SK-N-SH treated with all-trans-retinoic acid at 6 μM for 48 hours (cell line): Measurements from ENCODE around the gene SLC26A3.
A peak's percentile ranks its signal among the peaks of the same experiment; 100 is the strongest.

Source experiments
- ATAC-seq: fragments of 200-7000 bp; cut with Tn5 transposase; 3 replicates; pipeline ENCODE4 v1.9.1; 2020; ENCODE audit warnings: mild to moderate bottlenecking, moderate library complexity
- ARNTL ChIP-seq: fragments of 450-650 bp; formaldehyde crosslinking; IDR thresholded peaks from 2 replicates; pipeline ENCODE4 v1.5.0; 2020; ENCODE audit warnings: low read depth, mild to moderate bottlenecking, moderate library complexity, borderline replicate concordance
- CSDC2 ChIP-seq: fragments of 250-450 bp; sonication (Bioruptor Pico); IDR thresholded peaks from 2 replicates; pipeline ENCODE4 v1.5.0; 2020; ENCODE audit warnings: mild to moderate bottlenecking, moderate library complexity
- ESRRG ChIP-seq: fragments of 250-450 bp; sonication (Bioruptor Pico); IDR thresholded peaks from 2 replicates; pipeline ENCODE4 v1.6.1; 2021; ENCODE audit warnings: mild to moderate bottlenecking
- GLIS3 ChIP-seq: fragments of 250-450 bp; sonication (Bioruptor Pico); IDR thresholded peaks from 2 replicates; pipeline ENCODE4 v1.5.0; 2020; ENCODE audit warnings: mild to moderate bottlenecking, moderate library complexity
- ISL1 ChIP-seq: fragments of 250-450 bp; sonication (Bioruptor Pico); IDR thresholded peaks from 2 replicates; pipeline ENCODE4 v2.1.2; 2022; ENCODE audit warnings: mild to moderate bottlenecking, moderate library complexity
- OSR1 ChIP-seq: fragments of 250-450 bp; sonication (Bioruptor Pico); IDR thresholded peaks from 2 replicates; pipeline ENCODE4 v1.8.0; 2022; ENCODE audit warnings: moderate library complexity, mild to moderate bottlenecking, inconsistent platforms
- PPARA ChIP-seq: fragments of 250-450 bp; sonication (Bioruptor Pico); IDR thresholded peaks from 2 replicates; pipeline ENCODE4 v1.5.0; 2020; ENCODE audit warnings: mild to moderate bottlenecking, borderline replicate concordance
- RARB ChIP-seq: fragments of 250-450 bp; sonication (Bioruptor Pico); IDR thresholded peaks from 2 replicates; pipeline ENCODE4 v1.8.0; 2021; ENCODE audit warnings: mild to moderate bottlenecking, moderate library complexity
- SNAI2 ChIP-seq: fragments of 250-450 bp; sonication (Bioruptor Pico); IDR thresholded peaks from 2 replicates; pipeline ENCODE4 v1.5.0; 2020; ENCODE audit warnings: mild to moderate bottlenecking, moderate library complexity
- TCF4 ChIP-seq: fragments of 250-450 bp; sonication (Bioruptor Pico); IDR thresholded peaks from 2 replicates; pipeline ENCODE4 v1.8.0; 2021; ENCODE audit warnings: mild to moderate bottlenecking, moderate library complexity, borderline replicate concordance
- TOX ChIP-seq: fragments of 250-450 bp; sonication (Bioruptor Pico); IDR thresholded peaks from 2 replicates; pipeline ENCODE4 v1.8.0; 2021; ENCODE audit warnings: mild to moderate bottlenecking, moderate library complexity, borderline replicate concordance
- ZFP3 ChIP-seq: fragments of 250-450 bp; sonication (Bioruptor Pico); IDR thresholded peaks from 2 replicates; pipeline ENCODE4 v1.5.0; 2020; ENCODE audit warnings: mild to moderate bottlenecking, moderate library complexity
- ZNF565 ChIP-seq: fragments of 450-650 bp; formaldehyde crosslinking; conservative IDR thresholded peaks from 2 replicates; pipeline ENCODE4 v1.5.0; 2020; ENCODE audit warnings: low read depth, mild to moderate bottlenecking, moderate library complexity
- ZNF70 ChIP-seq: fragments of 450-650 bp; formaldehyde crosslinking; IDR thresholded peaks from 2 replicates; pipeline ENCODE4 v1.5.0; 2020; ENCODE audit warnings: mild to moderate bottlenecking, moderate library complexity
- ZNF8 ChIP-seq: fragments of 450-650 bp; formaldehyde crosslinking; IDR thresholded peaks from 2 replicates; pipeline ENCODE4 v1.5.0; 2020; ENCODE audit warnings: mild to moderate bottlenecking, moderate library complexity
- TF ChIP-seq, protein P1 (sequence below): fragments of 250-450 bp; sonication (Bioruptor Pico); IDR thresholded peaks from 2 replicates; pipeline ENCODE4 v1.5.0; 2020; ENCODE audit warnings: mild to moderate bottlenecking, moderate library complexity
- TF ChIP-seq, protein P2 (sequence below): fragments of 250-450 bp; sonication (Bioruptor Pico); IDR thresholded peaks from 2 replicates; pipeline ENCODE4 v1.5.1; 2020; ENCODE audit warnings: low read depth, mild to moderate bottlenecking, moderate library complexity
- TF ChIP-seq, protein P3 (sequence below): fragments of 250-450 bp; sonication (Bioruptor Pico); IDR thresholded peaks from 2 replicates; pipeline ENCODE4 v1.8.0; 2020; ENCODE audit warnings: mild to moderate bottlenecking, moderate library complexity, borderline replicate concordance
- TF ChIP-seq, protein P4 (sequence below): fragments of 250-450 bp; sonication (Bioruptor Pico); IDR thresholded peaks from 2 replicates; pipeline ENCODE4 v1.5.1; 2021; ENCODE audit warnings: mild to moderate bottlenecking, moderate library complexity
- TF ChIP-seq, protein P5 (sequence below): fragments of 250-450 bp; sonication (Bioruptor Pico); IDR thresholded peaks from 2 replicates; pipeline ENCODE4 v1.8.0; 2021; ENCODE audit warnings: low read depth, mild to moderate bottlenecking, moderate library complexity, borderline replicate concordance

Gene SLC26A3

DNA sequence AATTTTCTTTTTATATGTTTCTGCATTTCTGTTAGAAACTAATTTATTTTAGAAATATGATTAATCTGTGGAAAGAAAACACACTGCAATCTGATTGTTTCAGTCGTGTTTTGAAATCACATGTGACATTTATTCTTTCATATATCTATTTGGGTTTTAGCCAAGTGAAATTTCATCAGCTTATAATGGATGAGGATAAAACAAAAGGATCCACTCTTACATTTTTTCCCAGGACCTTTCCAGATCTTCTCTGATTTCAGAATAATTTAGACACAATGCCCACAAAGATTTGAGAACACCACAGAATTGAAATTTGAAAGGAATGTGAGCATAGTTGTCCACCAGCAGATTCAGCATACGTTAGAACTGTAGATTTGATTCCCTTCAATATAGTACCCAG, 30.0 kb downstream of the SLC26A3 start:
- TF ChIP-seq ISL1 (CRISPR knock-in tag) (peak; percentile 69), PPARA (CRISPR knock-in tag) (no peak)
- TF ChIP-seq, protein P1, sequence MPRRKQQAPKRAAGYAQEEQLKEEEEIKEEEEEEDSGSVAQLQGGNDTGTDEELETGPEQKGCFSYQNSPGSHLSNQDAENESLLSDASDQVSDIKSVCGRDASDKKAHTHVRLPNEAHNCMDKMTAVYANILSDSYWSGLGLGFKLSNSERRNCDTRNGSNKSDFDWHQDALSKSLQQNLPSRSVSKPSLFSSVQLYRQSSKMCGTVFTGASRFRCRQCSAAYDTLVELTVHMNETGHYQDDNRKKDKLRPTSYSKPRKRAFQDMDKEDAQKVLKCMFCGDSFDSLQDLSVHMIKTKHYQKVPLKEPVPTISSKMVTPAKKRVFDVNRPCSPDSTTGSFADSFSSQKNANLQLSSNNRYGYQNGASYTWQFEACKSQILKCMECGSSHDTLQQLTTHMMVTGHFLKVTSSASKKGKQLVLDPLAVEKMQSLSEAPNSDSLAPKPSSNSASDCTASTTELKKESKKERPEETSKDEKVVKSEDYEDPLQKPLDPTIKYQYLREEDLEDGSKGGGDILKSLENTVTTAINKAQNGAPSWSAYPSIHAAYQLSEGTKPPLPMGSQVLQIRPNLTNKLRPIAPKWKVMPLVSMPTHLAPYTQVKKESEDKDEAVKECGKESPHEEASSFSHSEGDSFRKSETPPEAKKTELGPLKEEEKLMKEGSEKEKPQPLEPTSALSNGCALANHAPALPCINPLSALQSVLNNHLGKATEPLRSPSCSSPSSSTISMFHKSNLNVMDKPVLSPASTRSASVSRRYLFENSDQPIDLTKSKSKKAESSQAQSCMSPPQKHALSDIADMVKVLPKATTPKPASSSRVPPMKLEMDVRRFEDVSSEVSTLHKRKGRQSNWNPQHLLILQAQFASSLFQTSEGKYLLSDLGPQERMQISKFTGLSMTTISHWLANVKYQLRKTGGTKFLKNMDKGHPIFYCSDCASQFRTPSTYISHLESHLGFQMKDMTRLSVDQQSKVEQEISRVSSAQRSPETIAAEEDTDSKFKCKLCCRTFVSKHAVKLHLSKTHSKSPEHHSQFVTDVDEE (CRISPR knock-in tag) = no peak
- TF ChIP-seq, all 23 proteins: peak for 1
- no peak for ATAC-seq

DNA sequence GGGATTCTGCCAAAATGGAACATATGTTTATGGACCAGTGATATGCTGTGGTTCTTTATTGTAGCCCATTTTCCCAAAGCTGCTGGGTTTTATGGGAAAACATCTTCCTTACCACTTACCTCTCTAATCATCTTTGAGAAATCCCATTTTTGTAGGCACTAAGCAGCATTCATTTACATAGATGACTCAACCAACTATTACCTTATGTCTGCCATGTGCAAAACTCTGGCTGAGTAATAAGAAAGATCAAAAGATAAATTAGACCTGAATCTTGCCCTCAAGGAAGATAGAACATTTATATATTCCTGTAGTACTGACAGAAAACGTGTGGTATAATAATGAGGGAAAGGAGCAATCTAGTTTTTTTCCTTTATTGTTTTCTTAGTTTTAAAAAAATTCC, 34.8 kb downstream of the SLC26A3 start:
- TF ChIP-seq GLIS3 (no peak), CSDC2 (CRISPR knock-in tag) (no peak), ZNF565 (CRISPR knock-in tag) (no peak), SNAI2 (CRISPR knock-in tag) (no peak), ZNF70 (CRISPR knock-in tag) (no peak), ZNF8 (no peak), ESRRG (CRISPR knock-in tag) (no peak), RARB (CRISPR knock-in tag) (no peak), OSR1 (CRISPR knock-in tag) (no peak), TCF4 (CRISPR knock-in tag) (no peak), TOX (CRISPR knock-in tag) (no peak)
- TF ChIP-seq, protein P2, sequence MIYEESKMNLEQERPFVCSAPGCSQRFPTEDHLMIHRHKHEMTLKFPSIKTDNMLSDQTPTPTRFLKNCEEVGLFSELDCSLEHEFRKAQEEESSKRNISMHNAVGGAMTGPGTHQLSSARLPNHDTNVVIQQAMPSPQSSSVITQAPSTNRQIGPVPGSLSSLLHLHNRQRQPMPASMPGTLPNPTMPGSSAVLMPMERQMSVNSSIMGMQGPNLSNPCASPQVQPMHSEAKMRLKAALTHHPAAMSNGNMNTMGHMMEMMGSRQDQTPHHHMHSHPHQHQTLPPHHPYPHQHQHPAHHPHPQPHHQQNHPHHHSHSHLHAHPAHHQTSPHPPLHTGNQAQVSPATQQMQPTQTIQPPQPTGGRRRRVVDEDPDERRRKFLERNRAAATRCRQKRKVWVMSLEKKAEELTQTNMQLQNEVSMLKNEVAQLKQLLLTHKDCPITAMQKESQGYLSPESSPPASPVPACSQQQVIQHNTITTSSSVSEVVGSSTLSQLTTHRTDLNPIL (CRISPR knock-in tag) = no peak
- no peak for ATAC-seq

DNA sequence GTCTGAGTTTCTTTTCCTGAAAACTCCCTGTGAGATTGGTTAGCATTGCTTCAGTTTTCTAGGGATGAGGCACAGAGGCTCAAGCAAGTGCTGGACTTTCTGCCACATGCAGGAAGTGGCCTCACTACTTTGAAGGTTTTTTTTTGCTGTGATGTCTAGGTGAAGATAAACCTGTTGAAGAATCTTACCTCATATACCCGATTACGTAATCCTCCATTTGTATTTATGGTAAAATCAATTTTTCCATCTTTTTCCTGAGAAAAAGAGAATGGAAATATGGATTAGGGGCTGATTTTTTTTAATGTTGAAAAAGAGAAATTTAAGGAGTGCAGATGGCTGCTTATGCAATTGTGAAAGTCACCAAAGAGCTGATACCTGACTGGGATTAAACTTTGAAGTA, 35.6 kb downstream of the SLC26A3 start:
- no peak for ATAC-seq
- TF ChIP-seq, protein P2 (CRISPR knock-in tag) = no peak
- no peak for TF ChIP-seq ESRRG (CRISPR knock-in tag)
- TF ChIP-seq, protein P3, sequence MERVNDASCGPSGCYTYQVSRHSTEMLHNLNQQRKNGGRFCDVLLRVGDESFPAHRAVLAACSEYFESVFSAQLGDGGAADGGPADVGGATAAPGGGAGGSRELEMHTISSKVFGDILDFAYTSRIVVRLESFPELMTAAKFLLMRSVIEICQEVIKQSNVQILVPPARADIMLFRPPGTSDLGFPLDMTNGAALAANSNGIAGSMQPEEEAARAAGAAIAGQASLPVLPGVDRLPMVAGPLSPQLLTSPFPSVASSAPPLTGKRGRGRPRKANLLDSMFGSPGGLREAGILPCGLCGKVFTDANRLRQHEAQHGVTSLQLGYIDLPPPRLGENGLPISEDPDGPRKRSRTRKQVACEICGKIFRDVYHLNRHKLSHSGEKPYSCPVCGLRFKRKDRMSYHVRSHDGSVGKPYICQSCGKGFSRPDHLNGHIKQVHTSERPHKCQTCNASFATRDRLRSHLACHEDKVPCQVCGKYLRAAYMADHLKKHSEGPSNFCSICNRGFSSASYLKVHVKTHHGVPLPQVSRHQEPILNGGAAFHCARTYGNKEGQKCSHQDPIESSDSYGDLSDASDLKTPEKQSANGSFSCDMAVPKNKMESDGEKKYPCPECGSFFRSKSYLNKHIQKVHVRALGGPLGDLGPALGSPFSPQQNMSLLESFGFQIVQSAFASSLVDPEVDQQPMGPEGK (CRISPR knock-in tag) = no peak
- no peak for TF ChIP-seq ZFP3 (CRISPR knock-in tag)
- TF ChIP-seq ZNF8 = no peak
- no peak for TF ChIP-seq ISL1 (CRISPR knock-in tag)
- no peak for TF ChIP-seq TCF4 (CRISPR knock-in tag)
- TF ChIP-seq ARNTL (CRISPR knock-in tag) = no peak
- TF ChIP-seq, protein P4, sequence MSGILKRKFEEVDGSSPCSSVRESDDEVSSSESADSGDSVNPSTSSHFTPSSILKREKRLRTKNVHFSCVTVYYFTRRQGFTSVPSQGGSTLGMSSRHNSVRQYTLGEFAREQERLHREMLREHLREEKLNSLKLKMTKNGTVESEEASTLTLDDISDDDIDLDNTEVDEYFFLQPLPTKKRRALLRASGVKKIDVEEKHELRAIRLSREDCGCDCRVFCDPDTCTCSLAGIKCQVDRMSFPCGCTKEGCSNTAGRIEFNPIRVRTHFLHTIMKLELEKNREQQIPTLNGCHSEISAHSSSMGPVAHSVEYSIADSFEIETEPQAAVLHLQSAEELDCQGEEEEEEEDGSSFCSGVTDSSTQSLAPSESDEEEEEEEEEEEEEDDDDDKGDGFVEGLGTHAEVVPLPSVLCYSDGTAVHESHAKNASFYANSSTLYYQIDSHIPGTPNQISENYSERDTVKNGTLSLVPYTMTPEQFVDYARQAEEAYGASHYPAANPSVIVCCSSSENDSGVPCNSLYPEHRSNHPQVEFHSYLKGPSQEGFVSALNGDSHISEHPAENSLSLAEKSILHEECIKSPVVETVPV (CRISPR knock-in tag) = no peak
- TF ChIP-seq, protein P5, sequence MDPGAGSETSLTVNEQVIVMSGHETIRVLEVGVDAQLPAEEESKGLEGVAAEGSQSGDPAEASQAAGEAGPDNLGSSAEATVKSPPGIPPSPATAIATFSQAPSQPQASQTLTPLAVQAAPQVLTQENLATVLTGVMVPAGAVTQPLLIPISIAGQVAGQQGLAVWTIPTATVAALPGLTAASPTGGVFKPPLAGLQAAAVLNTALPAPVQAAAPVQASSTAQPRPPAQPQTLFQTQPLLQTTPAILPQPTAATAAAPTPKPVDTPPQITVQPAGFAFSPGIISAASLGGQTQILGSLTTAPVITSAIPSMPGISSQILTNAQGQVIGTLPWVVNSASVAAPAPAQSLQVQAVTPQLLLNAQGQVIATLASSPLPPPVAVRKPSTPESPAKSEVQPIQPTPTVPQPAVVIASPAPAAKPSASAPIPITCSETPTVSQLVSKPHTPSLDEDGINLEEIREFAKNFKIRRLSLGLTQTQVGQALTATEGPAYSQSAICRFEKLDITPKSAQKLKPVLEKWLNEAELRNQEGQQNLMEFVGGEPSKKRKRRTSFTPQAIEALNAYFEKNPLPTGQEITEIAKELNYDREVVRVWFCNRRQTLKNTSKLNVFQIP (CRISPR knock-in tag) = no peak
- no peak for TF ChIP-seq SNAI2 (CRISPR knock-in tag)
- TF ChIP-seq, all 23 proteins: peak for 0
